Measurements from ENCODE around the gene TMEM41B. TPM values are rescaled to one million over a fixed set of nuclear protein-coding genes. Genes with fewer than 3 reads are reported as not detected.
A peak's percentile ranks its signal among the peaks of the same experiment; 100 is the strongest.

Gene TMEM41B
- total RNA-seq, 6 experiments from 2014 or later, result 14.4 to 30.0 (median 23.2) TPM

- no peaks in the 10 kb centered on the region for H3K36me3 ChIP-seq
- TF ChIP-seq CTCF (IDR thresholded peaks at IDR 0.05), result no peak
- no peak for TF ChIP-seq POLR2A (IDR thresholded peaks at IDR 0.05)
- DNase-seq (no peak), ATAC-seq (peak in 1 of 4 donors; percentile 28)
- intact Hi-C loops (cut with DNase I), result no loop called here
- H3K4me3 ChIP-seq, result no peak overlapping the region
- H3K27ac ChIP-seq, result no peak overlapping the region
- no peaks in the 10 kb centered on the region for H3K9me3 ChIP-seq
- 72% methylated on average over 3 of the region's 3 CpGs for WGBS (ENCODE audit: insufficient coverage, low coverage, low lambda C conversion rate, missing lambda C conversion rate)
- no peaks in the 10 kb centered on the region for H3K27me3 ChIP-seq
- peaks cover 0 to 13% (median 10%) of the 10 kb centered on the region in 4 donors for H3K4me1 ChIP-seq
These were observed 81.9 kb downstream of the TMEM41B start for GRCh38 chr11:9232482-9232881.

DNA sequence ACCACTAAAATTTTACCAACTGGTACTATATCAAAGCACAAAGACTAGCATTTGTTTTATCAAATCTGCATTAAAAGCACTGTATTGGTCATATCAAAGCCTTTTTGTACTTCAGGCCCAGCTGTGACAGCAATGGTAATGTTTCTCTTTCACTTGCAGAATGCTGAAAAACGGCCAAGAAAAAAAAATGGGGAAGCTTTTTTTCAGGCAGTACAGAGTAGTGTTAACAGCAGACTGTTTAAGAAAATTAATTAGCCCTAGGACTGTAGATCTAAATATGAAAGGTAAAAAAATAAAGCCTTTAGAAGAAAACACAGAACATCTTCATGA lies 82.6 kb downstream of the TMEM41B start:
- DNase-seq (no peak), ATAC-seq (peak; percentile 73 to 90 (median 82))
- intact Hi-C loops (cut with DNase I), result no loop called here
- no peaks in the 10 kb centered on the region for H3K9me3 ChIP-seq
- H3K4me3 ChIP-seq, result peak overlapping the region in 2 of 3 donors; percentile 21 to 28
- no peaks in the 10 kb centered on the region for H3K36me3 ChIP-seq
- 0% methylated on average over 1 of the region's 1 CpG for WGBS (ENCODE audit: insufficient coverage, low coverage, low lambda C conversion rate, missing lambda C conversion rate)
- peaks cover 0 to 13% (median 10%) of the 10 kb centered on the region in 4 donors for H3K4me1 ChIP-seq
- H3K27me3 ChIP-seq, result no peaks in the 10 kb centered on the region
- TF ChIP-seq POLR2A (IDR thresholded peaks at IDR 0.05) (no peak), CTCF (IDR thresholded peaks at IDR 0.05) (no peak)
- H3K27ac ChIP-seq, result peak overlapping the region; percentile 35 to 52 (median 44)

Small RNA genes lying within 50 kb of the gene (small RNA-seq; reads per million reads assigned to genes)
- 0 reads per million in 2 experiments for gene RF00017

Other genes starting within 250 kb of the TMEM41B start
- gene SCUBE2, start 223.0 kb downstream of the TMEM41B start, total RNA-seq, result 1 to 10 TPM in 1 of 6 experiments, under 1 TPM in 5; 0.19 to 1.1 (median 0.32) TPM
- gene DENND5A, start 49.2 kb downstream of the TMEM41B start, total RNA-seq, result 10 to 100 TPM; 14.4 to 38.7 (median 20.4) TPM
- gene IPO7, start 70.1 kb upstream of the TMEM41B start, total RNA-seq, result 10 to 100 TPM; 33.2 to 53.6 (median 45.0) TPM
- 10 to 100 TPM in 2 of 6 experiments, 1 to 10 TPM in 4; 5.8 to 16.0 (median 9.5) TPM for gene ZNF143, start 146.4 kb upstream of the TMEM41B start, total RNA-seq